HS-5 (cell line): ENCODE data around the gene CDADC1.

Source experiments
- DNase-seq: peaks from one replicate; pipeline ENCODE4 v3.0.0-alpha.2; 2012; ENCODE audit warnings: low read depth

The CDADC1 gene

GRCh38 chr13:49247643-49248621 lies at the start of gene CDADC1:
Gene CDADC1 (plus strand): TSS chr13:49247925. CDS start chr13:49248038, 113 bp downstream.
- DNase-seq = peak; percentile 49

DNA sequence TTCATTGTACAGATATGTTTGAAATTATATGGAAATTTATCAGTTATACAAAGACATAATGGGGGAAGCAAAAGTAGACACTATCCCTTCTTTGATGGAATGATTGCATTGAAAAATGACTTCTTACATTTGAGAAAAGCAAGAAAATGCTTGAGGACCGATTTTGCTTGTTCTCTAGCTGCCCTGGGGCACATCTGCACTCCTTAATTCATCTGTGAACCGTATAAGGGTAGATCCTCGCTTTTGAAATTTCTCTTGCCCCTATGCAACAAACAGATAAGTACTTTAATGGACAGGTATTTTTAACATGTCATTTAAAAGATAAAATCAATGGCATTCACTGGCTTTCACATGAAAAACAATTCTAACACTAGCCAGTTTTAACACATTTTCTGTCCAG lies 41.1 kb upstream of the CDADC1 start:
- no peak for DNase-seq

DNA sequence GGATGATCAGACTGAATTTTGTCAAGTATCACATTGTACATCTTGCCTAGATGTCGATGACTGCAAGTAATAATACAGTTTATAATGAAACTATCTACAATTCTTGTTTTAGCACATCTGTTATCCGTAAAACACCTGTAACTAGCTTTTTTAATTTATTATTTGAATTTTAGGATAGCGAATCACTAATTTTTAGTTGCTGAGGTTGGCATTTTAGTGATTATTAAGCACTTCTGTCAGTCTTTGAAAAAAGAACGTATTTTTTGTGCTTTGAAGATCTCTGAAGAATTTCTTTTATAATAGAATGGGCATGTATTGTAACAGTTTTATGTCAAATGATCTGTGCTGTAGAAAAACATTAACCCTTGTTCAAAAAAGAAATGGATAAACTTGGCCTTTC lies 39.1 kb upstream of the CDADC1 start:
- no peak for DNase-seq

DNA sequence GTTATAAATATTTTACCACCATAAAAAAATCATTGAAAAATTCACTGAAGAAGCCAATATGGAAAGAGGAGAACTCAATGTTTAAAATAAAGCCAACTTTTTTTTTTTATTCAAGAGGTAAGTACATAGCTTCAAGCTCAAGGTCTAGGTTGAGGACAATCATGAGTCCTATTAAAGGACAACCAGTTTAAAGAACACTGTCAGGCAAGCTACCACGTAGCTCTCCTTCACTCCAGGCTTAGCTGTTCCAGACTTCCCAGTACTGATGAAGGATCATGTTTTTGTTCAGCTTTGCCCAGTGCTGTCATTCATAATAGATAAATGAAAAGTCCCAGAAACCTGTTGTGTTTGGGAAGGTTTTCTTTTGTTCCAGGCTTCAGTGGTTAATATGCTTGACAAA lies 37.6 kb upstream of the CDADC1 start:
- DNase-seq = no peak

- DNase-seq = no peak
Observed at GRCh38 chr13:49210669-49211068, 37.1 kb upstream of the CDADC1 start.

GRCh38 chr13:49213539-49213938 lies 34.2 kb upstream of the CDADC1 start:
- no peak for DNase-seq

DNA sequence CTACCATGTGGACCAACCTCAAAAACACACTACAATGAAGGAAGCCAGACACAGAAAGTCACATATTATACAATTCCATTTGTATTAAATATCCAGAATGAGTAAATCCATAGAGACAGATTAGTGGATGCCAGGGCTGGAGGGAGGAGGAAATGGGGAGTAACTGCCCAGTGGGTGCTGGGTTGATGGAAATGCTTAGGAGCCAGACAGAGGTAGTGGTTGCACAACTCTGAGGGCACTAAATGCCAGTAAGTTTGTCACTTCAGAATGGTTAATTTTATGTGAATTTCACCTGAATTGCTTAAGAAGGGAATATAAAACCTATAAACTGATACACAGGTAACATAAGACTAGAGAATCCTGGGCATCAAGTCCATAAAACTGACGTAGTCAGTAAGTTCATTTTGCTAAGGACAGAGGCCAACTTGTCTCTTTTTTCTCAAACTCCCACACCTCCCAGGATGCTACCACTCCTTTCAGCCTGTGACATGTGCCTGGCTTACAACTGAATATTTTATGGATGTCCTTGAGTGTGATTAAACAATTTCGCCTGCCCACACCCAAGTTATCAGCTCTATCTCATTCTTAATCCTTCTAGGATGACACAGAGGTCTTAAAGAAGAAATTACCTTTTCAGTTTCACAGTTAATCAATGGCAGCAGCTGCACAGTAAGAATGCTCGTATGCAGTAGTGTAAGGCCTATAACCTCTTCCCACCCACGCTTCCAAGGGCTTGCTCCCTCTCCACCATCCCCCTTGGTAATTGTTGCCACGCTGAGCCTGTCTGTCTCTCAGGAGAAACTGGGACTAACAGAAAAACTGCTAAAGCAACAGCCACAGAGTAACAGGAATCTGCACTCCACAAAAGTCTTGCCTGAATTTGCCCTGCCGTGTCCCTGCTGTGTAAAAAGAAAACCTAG lies 33.5 kb upstream of the CDADC1 start:
- no peak for DNase-seq

GRCh38 chr13:49214917-49215376 lies 32.8 kb upstream of the CDADC1 start:
- DNase-seq = no peak

DNA sequence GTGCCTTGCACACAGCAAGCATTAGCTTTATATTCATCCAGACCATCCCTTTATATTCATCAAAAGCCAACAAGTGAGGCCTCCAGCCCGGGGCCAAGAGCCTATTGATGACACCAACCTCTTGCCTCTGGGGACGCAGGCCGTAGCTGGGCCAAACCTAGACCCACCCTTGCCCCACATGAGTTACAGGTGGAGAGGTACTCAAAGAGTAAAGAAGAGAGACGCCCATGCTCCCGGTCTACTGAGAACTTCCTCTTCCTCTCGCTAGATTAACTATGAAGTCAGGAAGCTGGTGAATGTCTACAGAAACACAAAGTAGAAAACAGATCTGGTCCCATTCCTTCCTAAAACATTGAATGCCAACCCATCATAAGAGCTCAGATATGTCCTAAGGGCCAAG lies 31.4 kb upstream of the CDADC1 start:
- no peak for DNase-seq

DNA sequence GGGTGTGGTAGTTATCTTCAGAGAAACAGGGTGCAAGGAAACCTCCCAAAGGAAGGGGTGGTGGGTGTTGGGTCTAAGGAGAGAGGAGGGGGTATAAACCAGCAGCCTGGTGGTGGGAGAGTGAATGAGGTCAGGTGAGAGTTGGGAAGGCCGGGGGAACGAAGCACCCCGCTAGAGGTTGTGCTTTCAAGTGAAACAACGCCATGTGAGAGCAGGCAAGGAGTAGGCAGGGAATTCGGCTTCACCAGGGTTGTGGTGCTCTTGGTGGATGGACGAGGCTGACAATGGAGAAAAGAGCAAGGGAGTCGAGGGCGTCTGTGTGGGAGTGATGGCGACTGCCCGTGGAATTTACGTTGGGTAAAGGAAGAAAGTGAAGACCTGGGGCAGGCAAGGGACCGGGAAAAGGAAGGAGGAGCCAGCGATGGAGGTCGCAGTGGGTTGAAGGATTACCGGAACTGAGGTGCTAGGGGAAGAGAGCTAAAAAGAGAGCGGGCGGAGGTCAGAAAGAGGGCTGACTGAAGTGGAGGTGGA lies 29.7 kb upstream of the CDADC1 start:
- DNase-seq = no peak

- DNase-seq = no peak
Observed at GRCh38 chr13:49218493-49219051, 29.2 kb upstream of the CDADC1 start.

DNA sequence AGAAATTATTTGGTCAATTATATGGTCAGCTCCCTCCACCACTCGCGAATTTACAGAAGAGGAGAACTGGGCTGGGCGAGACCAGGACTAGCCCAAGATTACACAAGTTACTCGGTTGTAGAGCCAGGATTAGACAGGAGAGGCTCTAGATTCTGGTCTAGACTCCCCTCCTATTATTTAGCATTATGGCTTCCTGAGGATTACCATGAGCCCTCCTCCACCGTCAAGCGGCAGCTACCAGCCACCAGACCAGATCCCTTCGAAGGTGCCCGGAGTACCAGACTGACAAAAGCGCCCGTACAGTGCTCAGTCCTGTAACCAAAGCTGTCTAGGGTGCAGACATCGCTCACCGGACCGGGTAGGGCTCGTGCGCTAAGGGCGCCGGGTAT lies 28.1 kb upstream of the CDADC1 start:
- no peak for DNase-seq

GRCh38 chr13:49220036-49220855 lies 27.5 kb upstream of the CDADC1 start, which contains the start of gene MLNR:
Gene MLNR (plus strand): TSS chr13:49220338. CDS start chr13:49220338, 0 bp downstream.
- DNase-seq = no peak

- no peak for DNase-seq
Observed at GRCh38 chr13:49220856-49221589, 26.7 kb upstream of the CDADC1 start.

- DNase-seq = no peak
Observed at GRCh38 chr13:49221590-49221965, 26.1 kb upstream of the CDADC1 start.

- DNase-seq = no peak
Observed at GRCh38 chr13:49225223-49226042, 22.3 kb upstream of the CDADC1 start.

GRCh38 chr13:49226613-49227012 lies 21.1 kb upstream of the CDADC1 start:
- no peak for DNase-seq

- no peak for DNase-seq
Observed at GRCh38 chr13:49234741-49235140, 13.0 kb upstream of the CDADC1 start.

DNA sequence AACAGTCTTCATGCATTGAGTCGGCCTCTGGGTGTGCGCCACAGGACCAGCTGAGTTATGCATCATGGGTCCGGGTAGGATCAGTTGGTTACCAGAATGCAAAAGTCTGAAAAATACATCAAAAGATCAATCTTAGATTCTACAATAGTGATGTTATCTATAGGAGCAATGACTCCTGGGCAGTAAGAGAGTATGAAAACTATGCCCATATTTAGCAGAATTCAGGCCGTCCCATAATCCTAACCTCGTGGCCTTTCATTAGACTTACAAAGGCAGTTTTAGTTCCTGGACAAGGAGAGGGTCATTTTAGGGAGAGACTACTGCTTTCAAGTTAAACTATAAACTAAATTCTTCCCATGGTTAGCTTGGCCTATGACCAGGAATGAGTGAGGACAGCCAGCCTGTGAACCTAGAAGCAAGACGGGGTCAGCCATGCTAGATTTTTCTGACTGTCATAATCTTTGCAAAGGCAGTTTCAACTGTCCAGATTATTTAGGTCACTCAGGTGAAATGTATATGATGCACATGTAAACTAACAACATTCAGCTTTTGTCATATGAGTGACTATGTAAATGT lies 11.8 kb upstream of the CDADC1 start:
- no peak for DNase-seq
